K562 (cell line): ENCODE data around the gene BCAR3. TPM values are rescaled to one million over a fixed set of nuclear protein-coding genes. Genes with fewer than 3 reads are reported as not detected.

Experiments used
- ADNP ChIP-seq: fragments of 200-800 bp; sonication (Bioruptor generic); IDR thresholded peaks from 2 replicates; pipeline ENCODE4 v1.6.1; 2016; ENCODE audit warnings: missing genetic modification characterization, missing compliant biosample characterization
- AFF1 ChIP-seq, 2 experiments: fragments of 450-650 bp; IDR thresholded peaks; 2 replicates each; pipeline ENCODE4 v1.6.1; 2018; ENCODE audit warnings: mild to moderate bottlenecking in 2 of 2, low read depth in 1 of 2; ENCODE audit not compliant: partially characterized antibody in 2 of 2
- CBFB ChIP-seq: sonication (generic); formaldehyde crosslinking; IDR thresholded peaks from 2 replicates; pipeline ENCODE4 v1.4.0; 2020; ENCODE audit warnings: mild to moderate bottlenecking, missing genetic modification reagents
- CHD4 ChIP-seq: fragments of 200-600 bp; sonication (generic); IDR thresholded peaks from 3 replicates; pipeline ENCODE4 v1.6.1; 2012; ENCODE audit warnings: low read depth, mild to moderate bottlenecking, mixed read lengths, low read length, inconsistent platforms; ENCODE audit not compliant: insufficient read depth, insufficient replicate concordance, poor library complexity, severe bottlenecking
- ESRRB ChIP-seq: fragments of 250-450 bp; sonication (Bioruptor Pico); IDR thresholded peaks from 2 replicates; pipeline ENCODE4 v1.5.0; 2020; ENCODE audit warnings: mild to moderate bottlenecking, moderate library complexity, borderline replicate concordance
- FOS ChIP-seq: IDR thresholded peaks from 3 replicates; pipeline ENCODE4 v1.6.1; 2011; ENCODE audit not compliant: insufficient read length; ENCODE audit errors: extremely low read depth
- HNRNPH1 ChIP-seq: fragments of 200-400 bp; formaldehyde crosslinking; optimal IDR thresholded peaks from 2 replicates; pipeline ENCODE3; 2017; ENCODE audit warnings: low read depth, mild to moderate bottlenecking, low read length, moderate library complexity
- JUN ChIP-seq, 2 experiments: sonication (generic) in 1 of 2; formaldehyde crosslinking in 1 of 2; IDR thresholded peaks; 2 replicates each; pipeline versions ENCODE4 v1.6.1 to v1.8.0; 2012 to 2022; ENCODE audit warnings: borderline replicate concordance in 2 of 2, mild to moderate bottlenecking in 2 of 2, improper control_type of control experiment in 1 of 2, low read depth in 1 of 2, low read length in 1 of 2, missing genetic modification reagents in 1 of 2
- MEF2D ChIP-seq: conservative IDR thresholded peaks from 2 replicates; pipeline ENCODE4 v1.6.1; 2016; ENCODE audit warnings: low read depth, missing genetic modification characterization, missing compliant biosample characterization
- MTF1 ChIP-seq: fragments of 250-450 bp; sonication (Bioruptor Pico); IDR thresholded peaks from 2 replicates; pipeline ENCODE4 v1.9.0; 2021; ENCODE audit warnings: moderate library complexity, mild to moderate bottlenecking, inconsistent platforms, borderline replicate concordance
- MYNN ChIP-seq, 2 experiments: sonication (generic); formaldehyde crosslinking in 1 of 2; IDR thresholded peaks; 2 replicates each; pipeline versions ENCODE4 v1.5.0 to v1.6.1; 2016 to 2020; ENCODE audit warnings: antibody characterized with exemption in 1 of 2, missing genetic modification reagents in 1 of 2
- NFIX ChIP-seq: fragments of 250-450 bp; sonication (Bioruptor Pico); IDR thresholded peaks from 2 replicates; pipeline ENCODE4 v1.4.0; 2020; ENCODE audit warnings: low read depth, mild to moderate bottlenecking, moderate library complexity
- RFX1 ChIP-seq: fragments of 450-650 bp; IDR thresholded peaks from 2 replicates; pipeline ENCODE4 v1.6.1; 2016; ENCODE audit warnings: mild to moderate bottlenecking, moderate library complexity
- ZFP30 ChIP-seq: fragments of 250-450 bp; sonication (Bioruptor Pico); IDR thresholded peaks from 2 replicates; pipeline ENCODE4 v1.8.0; 2022; ENCODE audit warnings: moderate library complexity, mild to moderate bottlenecking, inconsistent platforms, borderline replicate concordance
- ZNF431 ChIP-seq: sonication (generic); formaldehyde crosslinking; IDR thresholded peaks from 2 replicates; pipeline ENCODE4 v1.8.0; 2022; ENCODE audit warnings: mild to moderate bottlenecking, missing genetic modification reagents
- polyA plus RNA-seq, 8 experiments: library from polyadenylated mRNA; depleted of rRNA in 4 of 8; stranded (reverse) in 5 of 8; unstranded in 3 of 8; fragments of >200 nt; fragmentation: Nextera tagmentation in 2 of 8; fragmentation: Illumina TruSeq in 1 of 8; extraction: Ambion mirVana in 2 of 8; extraction: Trizol in 1 of 8; gene quantifications; 2 replicates each; pipeline versions ENCODE4 v1.2.1 to v1.2.3, GENCODE V29; 2011 to 2014; ENCODE audit warnings: inconsistent platforms in 1 of 8, missing spikeins in 1 of 8
- total RNA-seq, 7 experiments: library from RNA; depleted of rRNA in 6 of 7; stranded (reverse); fragments of >200 nt in 6 of 7; fragmentation: Illumina TruSeq in 2 of 7; extraction: Trizol in 2 of 7; gene quantifications; 2 replicates each; pipeline versions ENCODE4 v1.2.1 to v1.2.3, GENCODE V29; 2011 to 2021; ENCODE audit warnings: low replicate concordance in 1 of 7
- TF ChIP-seq, protein P1 (sequence below): fragments of 250-450 bp; sonication (Bioruptor Pico); IDR thresholded peaks from 2 replicates; pipeline ENCODE4 v1.5.0; 2022; ENCODE audit warnings: mild to moderate bottlenecking
- TF ChIP-seq, protein P2 (sequence below): sonication (generic); formaldehyde crosslinking; IDR thresholded peaks from 2 replicates; pipeline ENCODE4 v1.8.1; 2023; ENCODE audit warnings: mild to moderate bottlenecking, missing genetic modification reagents, moderate library complexity
- TF ChIP-seq, protein P3 (sequence below): fragments of 250-450 bp; sonication (Bioruptor Pico); IDR thresholded peaks from 2 replicates; pipeline ENCODE4 v1.8.0; 2021; ENCODE audit warnings: borderline replicate concordance, mild to moderate bottlenecking, moderate library complexity; ENCODE audit not compliant: poor library complexity, severe bottlenecking

The BCAR3 gene
- total and polyA plus RNA-seq, 9 of the 15 experiments (the other 6 are each of a cell fraction or from before 2014, with no cell fraction given) = 1.8 to 6.3 (median 3.8) TPM

DNA sequence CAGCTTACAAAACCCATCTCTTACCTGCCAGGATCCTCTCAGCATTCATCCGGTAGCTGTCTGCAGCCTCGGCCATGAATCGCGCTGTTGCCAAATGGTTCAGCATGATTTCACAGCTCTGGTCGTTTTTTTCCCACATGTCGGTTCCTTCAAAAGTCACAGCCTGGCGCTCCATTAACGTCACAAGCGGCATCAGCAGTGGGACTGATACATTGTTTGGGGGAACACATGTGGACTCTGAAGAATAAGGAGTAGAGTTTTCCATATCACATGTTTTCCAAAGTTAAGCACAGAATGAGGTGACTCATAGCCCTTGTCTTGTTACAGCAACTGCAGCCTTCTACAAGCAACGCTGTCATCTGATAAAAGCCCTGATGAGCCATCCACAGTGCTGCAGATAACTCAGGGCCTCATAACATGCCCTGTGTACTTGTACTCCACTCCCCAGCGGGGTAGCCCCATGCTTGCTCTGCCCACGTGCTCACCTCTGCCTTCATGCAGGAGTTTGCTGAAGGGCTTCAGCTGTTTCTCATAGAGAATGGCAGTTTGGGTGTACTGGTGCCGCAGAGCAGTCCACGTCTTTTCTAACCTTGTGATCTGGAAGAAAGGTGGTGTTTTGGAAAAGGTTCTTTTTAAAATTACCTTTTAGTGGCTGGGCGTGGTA, 114.2 kb downstream of the BCAR3 start (continued):
- TF ChIP-seq, protein P1, sequence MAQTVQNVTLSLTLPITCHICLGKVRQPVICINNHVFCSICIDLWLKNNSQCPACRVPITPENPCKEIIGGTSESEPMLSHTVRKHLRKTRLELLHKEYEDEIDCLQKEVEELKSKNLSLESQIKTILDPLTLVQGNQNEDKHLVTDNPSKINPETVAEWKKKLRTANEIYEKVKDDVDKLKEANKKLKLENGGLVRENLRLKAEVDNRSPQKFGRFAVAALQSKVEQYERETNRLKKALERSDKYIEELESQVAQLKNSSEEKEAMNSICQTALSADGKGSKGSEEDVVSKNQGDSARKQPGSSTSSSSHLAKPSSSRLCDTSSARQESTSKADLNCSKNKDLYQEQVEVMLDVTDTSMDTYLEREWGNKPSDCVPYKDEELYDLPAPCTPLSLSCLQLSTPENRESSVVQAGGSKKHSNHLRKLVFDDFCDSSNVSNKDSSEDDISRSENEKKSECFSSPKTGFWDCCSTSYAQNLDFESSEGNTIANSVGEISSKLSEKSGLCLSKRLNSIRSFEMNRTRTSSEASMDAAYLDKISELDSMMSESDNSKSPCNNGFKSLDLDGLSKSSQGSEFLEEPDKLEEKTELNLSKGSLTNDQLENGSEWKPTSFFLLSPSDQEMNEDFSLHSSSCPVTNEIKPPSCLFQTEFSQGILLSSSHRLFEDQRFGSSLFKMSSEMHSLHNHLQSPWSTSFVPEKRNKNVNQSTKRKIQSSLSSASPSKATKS (CRISPR knock-in tag) = no peak
- TF ChIP-seq AFF1 (IDR thresholded peaks at IDR 0.05; ENCODE audit: low read depth in 1 of 2, partially characterized antibody in 2 of 2) (peak; percentile 22 to 74), RFX1 (no peak), HNRNPH1 (no peak), CHD4 (no peak), FOS (peak; percentile 77), NFIX (CRISPR knock-in tag) (no peak), ZNF431 (peak; percentile 54; the same call in 1 of the 2 replicates), ADNP (no peak; the same call in 1 of the 2 replicates), ESRRB (CRISPR knock-in tag) (no peak), MEF2D (tag) (peak; percentile 35; the same call in 1 of the 2 replicates), ZFP30 (CRISPR knock-in tag) (no peak), MYNN (IDR thresholded peaks at IDR 0.05) (peak; percentile 88), MYNN (CRISPR knock-in tag; IDR thresholded peaks at IDR 0.05) (no peak), MTF1 (CRISPR knock-in tag) (no peak), CBFB (CRISPR knock-in tag) (no peak), JUN (IDR thresholded peaks at IDR 0.05; ENCODE audit: borderline replicate concordance, low read depth, low read length) (peak; percentile 99), JUN (CRISPR knock-in tag; IDR thresholded peaks at IDR 0.05; ENCODE audit: borderline replicate concordance) (peak; percentile 92; the same call in 1 of the 2 replicates)
- TF ChIP-seq, protein P2, sequence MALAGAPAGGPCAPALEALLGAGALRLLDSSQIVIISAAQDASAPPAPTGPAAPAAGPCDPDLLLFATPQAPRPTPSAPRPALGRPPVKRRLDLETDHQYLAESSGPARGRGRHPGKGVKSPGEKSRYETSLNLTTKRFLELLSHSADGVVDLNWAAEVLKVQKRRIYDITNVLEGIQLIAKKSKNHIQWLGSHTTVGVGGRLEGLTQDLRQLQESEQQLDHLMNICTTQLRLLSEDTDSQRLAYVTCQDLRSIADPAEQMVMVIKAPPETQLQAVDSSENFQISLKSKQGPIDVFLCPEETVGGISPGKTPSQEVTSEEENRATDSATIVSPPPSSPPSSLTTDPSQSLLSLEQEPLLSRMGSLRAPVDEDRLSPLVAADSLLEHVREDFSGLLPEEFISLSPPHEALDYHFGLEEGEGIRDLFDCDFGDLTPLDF (CRISPR knock-in tag) = no peak
- TF ChIP-seq, protein P3, sequence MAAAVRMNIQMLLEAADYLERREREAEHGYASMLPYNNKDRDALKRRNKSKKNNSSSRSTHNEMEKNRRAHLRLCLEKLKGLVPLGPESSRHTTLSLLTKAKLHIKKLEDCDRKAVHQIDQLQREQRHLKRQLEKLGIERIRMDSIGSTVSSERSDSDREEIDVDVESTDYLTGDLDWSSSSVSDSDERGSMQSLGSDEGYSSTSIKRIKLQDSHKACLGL = peak; percentile 53
